NCI-H345 (cell line): ENCODE data around the gene NYNRIN.
"Not testable (repeated sequence)": the region's sequence is repeated elsewhere in the genome, so short reads cannot be mapped to it uniquely, and the experiment has no call there.

ENCODE experiments used
- DNase-seq: peaks from one replicate; lab custom pipeline; 2025; lab: John Stamatoyannopoulos, UW

The NYNRIN gene

GRCh38 chr14:24369907-24370687 is 28.7 kb upstream of the NYNRIN start:
- DNase-seq: no peak

GRCh38 chr14:24370748-24371147 is 28.1 kb upstream of the NYNRIN start:
- DNase-seq: no peak

GRCh38 chr14:24371605-24372004 is 27.2 kb upstream of the NYNRIN start:
- not testable (repeated sequence) for DNase-seq

GRCh38 chr14:24372701-24373416 is 25.9 kb upstream of the NYNRIN start:
- peak; percentile 45 for DNase-seq

- DNase-seq: no peak
These were observed 22.2 kb upstream of the NYNRIN start for GRCh38 chr14:24376448-24377070.

- DNase-seq: no peak
These were observed 21.7 kb upstream of the NYNRIN start for GRCh38 chr14:24377126-24377525.

GRCh38 chr14:24377657-24378056 is 21.1 kb upstream of the NYNRIN start:
- no peak for DNase-seq

- DNase-seq: no peak
These were observed 20.5 kb upstream of the NYNRIN start for GRCh38 chr14:24378327-24378726.

- DNase-seq: no peak
These were observed 19.6 kb upstream of the NYNRIN start for GRCh38 chr14:24378981-24379906.

- no peak for DNase-seq
These were observed 18.7 kb upstream of the NYNRIN start for GRCh38 chr14:24379907-24380730.

- DNase-seq: no peak
These were observed 17.3 kb upstream of the NYNRIN start for GRCh38 chr14:24381363-24382063.

- no peak for DNase-seq
These were observed 16.8 kb upstream of the NYNRIN start for GRCh38 chr14:24382064-24382371.

GRCh38 chr14:24384169-24384568 is 14.6 kb upstream of the NYNRIN start:
- DNase-seq: no peak

- DNase-seq: no peak
These were observed 13.3 kb upstream of the NYNRIN start for GRCh38 chr14:24385524-24385923.

GRCh38 chr14:24387009-24387345 is 11.8 kb upstream of the NYNRIN start:
- DNase-seq: no peak

GRCh38 chr14:24387579-24387978 is 11.2 kb upstream of the NYNRIN start:
- DNase-seq: not testable (repeated sequence)

- DNase-seq: no peak
These were observed 10.2 kb upstream of the NYNRIN start for GRCh38 chr14:24388474-24389179.

- no peak for DNase-seq
These were observed 9.5 kb upstream of the NYNRIN start for GRCh38 chr14:24389226-24389848.

- no peak for DNase-seq
These were observed 7.9 kb upstream of the NYNRIN start for GRCh38 chr14:24390701-24391468.
